HPDE6-E6E7 (cell line): ENCODE measurements around the gene FARP1.
A peak's percentile ranks its signal among the peaks of the same experiment; 100 is the strongest.
"Not testable (repeated sequence)": the region's sequence is repeated elsewhere in the genome, so short reads cannot be mapped to it uniquely, and the experiment has no call there.

ENCODE experiments used
- DNase-seq: peaks from one replicate; pipeline ENCODE4 v3.0.0; 2011; ENCODE audit warnings: missing footprints; ENCODE audit errors: extremely low spot score

The FARP1 gene

DNA sequence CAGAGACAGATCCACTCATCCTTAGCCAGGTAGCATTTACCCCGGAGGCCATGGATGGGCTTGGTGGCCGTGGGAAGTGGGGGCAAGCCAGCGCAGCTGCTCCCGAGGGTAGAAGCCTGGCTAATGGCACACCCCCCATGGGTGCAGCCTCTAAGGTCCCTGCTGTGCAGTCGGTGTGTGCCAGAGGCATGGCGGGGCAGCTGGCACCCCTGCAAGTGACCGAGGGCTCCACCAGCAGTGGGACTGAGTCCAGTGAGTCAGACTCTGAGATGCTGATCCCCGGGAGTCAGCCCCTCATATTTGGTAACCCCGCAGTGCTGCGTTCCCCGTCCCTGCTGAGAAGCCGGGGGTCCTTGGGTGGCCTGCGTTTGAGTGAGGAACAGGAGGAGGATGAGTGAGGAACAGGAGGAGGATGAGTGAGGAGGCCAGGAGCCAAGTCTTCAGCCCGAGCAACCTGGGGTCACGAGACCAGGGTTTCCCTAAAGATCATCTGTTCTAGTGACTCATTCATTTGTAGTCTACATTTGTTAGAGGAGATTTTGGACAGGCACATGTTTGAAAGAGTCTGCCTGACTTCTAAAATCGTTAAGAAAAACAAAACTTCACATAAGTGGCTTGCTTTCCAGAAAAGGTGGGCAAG is 253.3 kb downstream of the FARP1 start:
- no peak for DNase-seq

DNA sequence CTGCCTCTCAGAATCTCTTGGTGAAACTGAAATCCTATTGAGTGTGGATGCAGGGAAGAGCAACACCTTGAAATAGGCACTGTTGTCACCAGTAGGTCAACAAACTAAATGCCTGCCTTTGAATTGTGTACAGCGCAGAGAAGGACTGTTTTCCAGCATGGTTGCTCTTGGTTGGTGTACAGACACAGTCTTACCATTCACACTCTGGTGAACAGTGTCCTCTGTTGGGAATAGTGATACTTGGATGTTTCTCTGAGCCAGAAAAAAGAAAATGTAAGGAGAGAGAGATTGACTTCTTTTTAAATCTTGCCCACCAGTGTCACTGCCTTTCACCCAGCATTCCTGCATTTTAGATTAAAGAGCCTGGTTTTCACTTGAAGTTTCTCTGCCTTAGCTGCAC is 254.3 kb downstream of the FARP1 start:
- no peak for DNase-seq

DNA sequence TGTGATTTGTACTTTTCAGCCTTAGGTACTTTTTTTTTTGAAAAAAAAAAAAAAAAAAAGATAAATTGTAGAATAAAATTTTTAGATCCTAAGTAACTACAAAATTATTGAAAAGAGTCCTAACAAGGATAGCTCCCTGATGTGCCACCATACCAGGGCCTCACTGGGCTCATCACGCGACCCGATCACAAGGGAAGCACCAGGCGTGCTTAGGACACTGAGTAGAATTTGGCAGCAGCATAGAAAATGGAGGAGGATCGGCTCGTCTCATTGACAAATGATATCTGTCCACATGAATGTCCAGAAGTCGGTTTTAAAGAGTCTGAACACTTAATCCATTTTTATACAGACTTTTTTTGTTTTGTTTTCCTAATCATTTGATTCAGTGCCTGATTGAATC is 255.0 kb downstream of the FARP1 start:
- no peak for DNase-seq

GRCh38 chr13:98398581-98398980 is 255.7 kb downstream of the FARP1 start:
- no peak for DNase-seq

DNA sequence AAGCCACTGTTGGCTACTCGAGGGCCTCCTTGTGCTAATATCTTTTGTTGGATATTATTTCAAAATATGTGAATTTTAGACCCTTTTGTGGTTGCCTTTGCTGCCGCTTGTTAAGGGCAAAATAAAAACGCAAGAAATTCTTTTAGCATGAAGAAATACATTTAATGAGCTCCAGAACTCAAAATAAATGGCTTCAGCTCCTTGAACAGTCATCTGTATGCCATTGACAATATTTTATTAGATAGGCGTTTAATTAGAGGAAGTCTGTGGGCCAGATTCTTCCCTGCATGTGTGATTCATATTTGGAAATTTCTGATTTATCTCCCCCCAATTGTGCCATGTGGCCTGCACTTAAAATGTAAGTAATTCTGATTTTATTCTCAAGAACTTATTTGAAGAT is 256.9 kb downstream of the FARP1 start:
- DNase-seq, result no peak

- DNase-seq, result no peak
These were observed 259.0 kb downstream of the FARP1 start for GRCh38 chr13:98401934-98402333.

- DNase-seq, result no peak
These were observed 260.2 kb downstream of the FARP1 start for GRCh38 chr13:98403076-98403475.

GRCh38 chr13:98405107-98405571 is 262.2 kb downstream of the FARP1 start:
- DNase-seq, result no peak

GRCh38 chr13:98405690-98406344 is 262.9 kb downstream of the FARP1 start:
- DNase-seq, result no peak

DNA sequence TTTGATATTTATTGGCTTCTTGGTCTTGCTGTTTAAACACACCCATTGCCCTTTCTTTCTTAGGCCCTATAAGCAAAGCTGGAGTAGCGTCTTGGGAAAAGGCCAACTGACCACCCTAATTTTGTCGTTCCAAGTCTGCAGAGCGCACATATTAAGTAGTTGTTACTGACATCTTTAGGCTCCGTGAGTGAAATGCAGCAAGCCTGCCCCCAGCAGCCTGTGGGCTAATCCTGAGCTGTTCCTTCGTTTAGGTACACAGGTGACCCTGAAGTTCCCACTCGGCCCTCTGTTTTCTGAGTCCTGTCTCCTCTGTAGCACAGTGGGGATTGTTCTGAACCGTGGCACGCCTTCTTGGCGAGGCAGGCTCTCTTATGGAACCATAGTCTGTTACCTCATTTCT is 263.5 kb downstream of the FARP1 start:
- no peak for DNase-seq

- no peak for DNase-seq
These were observed 264.1 kb downstream of the FARP1 start for GRCh38 chr13:98406971-98407370.

DNA sequence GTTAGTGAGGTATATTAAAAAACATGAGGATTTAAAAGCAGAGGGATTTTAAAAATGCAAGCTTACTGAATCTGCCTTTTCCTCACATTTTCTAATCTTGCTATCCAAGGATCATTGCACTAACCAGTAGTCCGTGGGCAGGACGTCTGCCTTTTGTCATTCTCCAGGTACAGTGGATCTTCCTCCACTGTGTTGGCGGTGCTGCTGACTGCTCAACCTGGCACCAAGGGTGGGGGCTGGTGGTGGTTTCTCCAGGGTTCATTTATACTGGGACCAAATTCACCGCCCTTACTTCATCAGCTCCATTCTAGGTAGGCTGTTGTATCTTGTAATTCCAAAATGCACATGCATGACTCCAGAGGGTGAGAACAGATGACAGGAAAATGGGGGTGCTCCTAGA is 264.7 kb downstream of the FARP1 start:
- no peak for DNase-seq

- DNase-seq, result no peak
These were observed 266.4 kb downstream of the FARP1 start for GRCh38 chr13:98409281-98409680.

DNA sequence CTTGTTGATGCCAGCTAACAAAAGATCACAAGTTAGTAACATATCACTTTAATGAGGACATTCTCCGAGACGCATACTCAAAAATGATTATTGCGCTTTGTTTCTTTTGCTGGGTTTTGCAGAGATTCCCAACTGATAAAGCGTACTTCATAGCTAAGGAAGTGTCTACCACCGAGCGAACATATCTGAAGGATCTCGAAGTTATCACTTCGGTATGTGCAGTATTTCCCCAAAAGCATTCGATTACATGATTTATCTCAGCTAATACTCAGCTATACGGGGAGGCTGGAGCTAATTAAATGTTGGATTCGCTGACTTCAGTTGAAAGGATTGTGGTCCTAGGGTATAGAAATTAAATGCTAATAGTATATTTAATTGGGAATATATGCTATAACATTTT is 267.7 kb downstream of the FARP1 start:
- DNase-seq, result no peak

DNA sequence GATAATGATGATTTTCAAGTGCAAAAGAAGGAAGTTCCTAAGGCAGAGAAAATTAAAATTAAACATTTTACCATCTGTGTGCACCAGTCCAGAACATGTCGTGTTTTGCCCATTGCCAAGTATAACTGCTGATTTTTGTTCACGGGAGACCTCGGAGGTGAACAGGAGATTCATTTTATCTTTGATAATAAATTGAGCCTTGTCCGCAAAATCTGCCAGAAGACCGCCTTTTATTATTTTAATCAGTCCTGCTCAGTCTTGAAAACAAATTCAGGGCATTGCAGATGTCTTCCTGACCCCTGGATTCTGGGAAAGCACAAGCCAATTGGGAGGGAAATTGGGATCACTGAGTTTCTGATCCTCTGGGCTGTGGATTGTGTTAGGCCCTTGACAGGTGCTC is 268.1 kb downstream of the FARP1 start:
- DNase-seq, result no peak

GRCh38 chr13:98411617-98412265 is 268.8 kb downstream of the FARP1 start:
- DNase-seq, result no peak

DNA sequence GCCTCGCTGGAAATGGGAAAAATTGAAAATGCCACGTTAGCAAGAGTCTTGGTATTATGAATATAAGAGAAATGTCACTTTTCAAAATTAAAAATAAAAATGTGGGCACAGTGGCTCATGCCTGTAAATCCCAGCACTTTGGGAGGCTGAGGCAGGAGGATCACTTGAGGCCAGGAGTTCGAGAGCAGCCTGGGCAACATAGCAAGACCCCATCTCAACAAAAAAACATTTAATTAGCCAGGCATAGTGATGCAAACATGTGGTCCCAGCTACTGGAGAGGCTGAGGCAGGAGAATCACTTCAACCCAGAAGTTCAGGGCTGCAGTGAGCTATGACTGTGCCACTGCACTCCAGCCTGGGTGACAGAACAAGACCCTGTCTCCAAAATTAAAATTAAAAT is 270.4 kb downstream of the FARP1 start:
- not testable (repeated sequence) for DNase-seq

- DNase-seq, result no peak
These were observed 270.9 kb downstream of the FARP1 start for GRCh38 chr13:98413796-98414195.

- no peak for DNase-seq
These were observed 272.6 kb downstream of the FARP1 start for GRCh38 chr13:98415326-98416070.

DNA sequence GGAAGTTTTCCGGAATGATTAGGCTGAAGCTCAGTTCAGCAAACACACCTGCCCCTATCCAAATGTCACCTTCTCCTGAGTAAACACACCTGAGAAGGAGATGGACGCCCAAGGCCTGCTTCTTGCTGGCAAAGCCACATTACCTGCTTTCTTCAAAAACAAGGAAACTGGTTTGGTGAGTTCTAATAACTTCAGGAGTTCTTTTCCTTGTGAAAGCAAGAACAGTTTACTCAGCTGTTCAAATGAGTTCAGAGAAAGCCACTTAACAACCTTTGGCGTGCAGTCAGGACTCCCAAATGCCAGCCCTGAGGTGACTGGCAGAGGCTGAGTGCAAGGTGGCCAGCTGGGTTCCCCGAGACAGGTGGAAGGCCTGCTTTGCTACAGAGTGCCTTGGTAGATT is 273.5 kb downstream of the FARP1 start:
- peak; percentile 46 for DNase-seq

DNA sequence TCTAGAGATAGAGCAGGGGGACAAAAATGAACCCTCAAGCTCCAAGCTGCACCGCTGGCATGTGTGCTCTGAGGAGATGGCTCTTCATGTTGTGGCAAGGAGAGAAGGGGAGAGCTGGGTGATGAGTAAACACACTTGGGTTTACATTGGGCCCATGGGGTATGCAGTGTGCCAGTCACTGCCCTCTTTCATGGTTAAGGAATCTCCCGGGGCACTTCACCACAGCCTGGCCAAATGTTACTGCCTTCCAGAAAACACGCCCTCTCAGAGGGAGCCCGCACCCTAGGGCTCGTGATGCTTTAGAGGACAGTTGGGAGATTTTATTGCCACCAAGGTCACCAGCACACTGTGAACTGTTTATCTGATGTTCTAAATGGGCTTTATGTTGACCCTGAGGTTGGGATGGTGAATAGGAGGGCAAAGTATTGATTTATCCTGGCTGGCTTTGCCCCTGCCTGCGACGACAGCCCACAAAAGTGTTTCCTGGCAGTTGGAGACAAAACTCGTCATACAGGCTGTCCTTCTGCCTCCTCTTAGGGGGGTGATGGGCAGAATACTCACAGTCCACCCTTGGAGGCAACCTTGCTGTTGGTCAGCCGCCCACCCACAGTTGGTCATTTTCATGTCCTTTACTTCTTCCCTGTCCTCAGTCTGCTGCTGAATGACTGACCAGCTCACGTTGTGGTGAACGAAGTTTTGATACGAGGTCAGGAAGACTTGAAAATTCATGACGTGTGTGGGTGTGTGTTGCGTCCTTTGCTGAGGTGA is 277.1 kb downstream of the FARP1 start:
- no peak for DNase-seq
